ENCODE data around the gene AMMECR1.

DNA sequence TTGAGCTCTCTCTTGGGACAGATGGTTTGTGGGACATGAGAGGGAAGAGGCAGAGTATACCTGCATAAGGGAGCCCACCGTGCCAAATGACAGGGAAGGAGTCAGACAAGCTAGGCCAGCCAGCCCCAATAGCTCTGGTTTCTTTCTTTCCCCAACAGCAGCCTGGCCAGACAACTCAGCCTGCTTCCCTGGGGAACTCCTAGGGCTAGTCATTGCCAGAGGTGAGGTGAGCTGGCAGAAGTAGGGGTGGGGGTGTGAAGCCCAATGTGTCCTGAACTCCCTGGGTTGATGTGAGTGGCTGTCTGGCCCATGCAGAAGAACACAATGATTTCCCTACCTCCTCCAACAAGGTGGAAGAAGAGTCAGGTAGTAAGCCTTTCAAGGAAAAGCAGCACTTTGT, 135.5 kb downstream of the AMMECR1 start:
- TF ChIP-seq, protein P1, sequence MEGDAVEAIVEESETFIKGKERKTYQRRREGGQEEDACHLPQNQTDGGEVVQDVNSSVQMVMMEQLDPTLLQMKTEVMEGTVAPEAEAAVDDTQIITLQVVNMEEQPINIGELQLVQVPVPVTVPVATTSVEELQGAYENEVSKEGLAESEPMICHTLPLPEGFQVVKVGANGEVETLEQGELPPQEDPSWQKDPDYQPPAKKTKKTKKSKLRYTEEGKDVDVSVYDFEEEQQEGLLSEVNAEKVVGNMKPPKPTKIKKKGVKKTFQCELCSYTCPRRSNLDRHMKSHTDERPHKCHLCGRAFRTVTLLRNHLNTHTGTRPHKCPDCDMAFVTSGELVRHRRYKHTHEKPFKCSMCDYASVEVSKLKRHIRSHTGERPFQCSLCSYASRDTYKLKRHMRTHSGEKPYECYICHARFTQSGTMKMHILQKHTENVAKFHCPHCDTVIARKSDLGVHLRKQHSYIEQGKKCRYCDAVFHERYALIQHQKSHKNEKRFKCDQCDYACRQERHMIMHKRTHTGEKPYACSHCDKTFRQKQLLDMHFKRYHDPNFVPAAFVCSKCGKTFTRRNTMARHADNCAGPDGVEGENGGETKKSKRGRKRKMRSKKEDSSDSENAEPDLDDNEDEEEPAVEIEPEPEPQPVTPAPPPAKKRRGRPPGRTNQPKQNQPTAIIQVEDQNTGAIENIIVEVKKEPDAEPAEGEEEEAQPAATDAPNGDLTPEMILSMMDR (IDR thresholded peaks at IDR 0.05; ENCODE audit: borderline replicate concordance, extremely low read depth, low read length, poor library complexity, severe bottlenecking) = no peak
- TF ChIP-seq EZH2 (IDR thresholded peaks at IDR 0.05; ENCODE audit: borderline replicate concordance, low read depth, low read length, severe bottlenecking) = no peak
